Mesenchymal stem cell (in vitro differentiated cells and primary cell): ENCODE measurements around the gene UFC1.

Source experiments
- DNase-seq: peaks from one replicate; pipeline ENCODE4 v3.0.0-alpha.2; 2013
- H2AFZ ChIP-seq: one replicate; pipeline ENCODE4 v1.6.1; 2013; ENCODE audit warnings: low read depth, mild to moderate bottlenecking, control low read depth, inconsistent platforms, low read length, moderate library complexity
- H2AK5ac ChIP-seq: 2 replicates; pipeline ENCODE4 v1.6.1; 2013; ENCODE audit warnings: low read length, moderate library complexity, mild to moderate bottlenecking, inconsistent platforms; ENCODE audit not compliant: severe bottlenecking
- H2BK120ac ChIP-seq: one replicate; pipeline ENCODE4 v1.6.1; 2013; ENCODE audit warnings: low read depth, mild to moderate bottlenecking, inconsistent platforms, low read length, moderate library complexity
- H2BK12ac ChIP-seq, 2 experiments: one replicate each; pipeline ENCODE4 v1.6.1; 2013; ENCODE audit warnings: inconsistent platforms in 2 of 2, low read length in 2 of 2, mild to moderate bottlenecking in 2 of 2, moderate library complexity in 2 of 2, control low read depth in 1 of 2
- H2BK15ac ChIP-seq: one replicate; pipeline ENCODE4 v1.6.1; 2013; ENCODE audit warnings: mild to moderate bottlenecking, low read depth, inconsistent platforms; ENCODE audit not compliant: poor library complexity, severe bottlenecking
- H2BK5ac ChIP-seq: 2 replicates; pipeline ENCODE4 v1.6.1; 2013; ENCODE audit warnings: low read depth, mild to moderate bottlenecking, low read length, control low read depth, inconsistent platforms; ENCODE audit not compliant: poor library complexity, severe bottlenecking
- H3K14ac ChIP-seq, 2 experiments: one replicate each; pipeline ENCODE4 v1.6.1; 2013; ENCODE audit warnings: inconsistent platforms in 2 of 2, low read length in 2 of 2, control low read depth in 1 of 2, mild to moderate bottlenecking in 1 of 2, moderate library complexity in 1 of 2
- H3K18ac ChIP-seq, 2 experiments: one replicate each; pipeline ENCODE4 v1.6.1; 2013; ENCODE audit warnings: inconsistent platforms in 2 of 2, low read length in 2 of 2, control low read depth in 1 of 2, low read depth in 1 of 2, mild to moderate bottlenecking in 1 of 2
- H3K23ac ChIP-seq, 2 experiments: one replicate each; pipeline ENCODE4 v1.6.1; 2013; ENCODE audit warnings: inconsistent platforms in 2 of 2, low read length in 2 of 2, mild to moderate bottlenecking in 2 of 2, moderate library complexity in 2 of 2, control low read depth in 1 of 2
- H3K27ac ChIP-seq: 2 replicates; pipeline ENCODE4 v1.5.1; 2013; ENCODE audit warnings: mild to moderate bottlenecking, moderate library complexity, low read length, control low read depth, inconsistent platforms; ENCODE audit not compliant: poor library complexity, severe bottlenecking
- H3K27me3 ChIP-seq, 2 experiments: 2 replicates each; pipeline versions ENCODE4 v1.6.1 to v1.7.0; 2013; ENCODE audit warnings: low read length in 2 of 2, mild to moderate bottlenecking in 2 of 2, moderate library complexity in 2 of 2, control low read depth in 1 of 2, inconsistent platforms in 1 of 2; ENCODE audit not compliant: control insufficient read depth in 1 of 2, insufficient read depth in 1 of 2
- H3K36me3 ChIP-seq, 2 experiments: 2 replicates each; pipeline versions ENCODE4 v1.6.1 to v1.7.0; 2013; ENCODE audit warnings: low read length in 2 of 2, control low read depth in 1 of 2, inconsistent platforms in 1 of 2, low read depth in 1 of 2, mild to moderate bottlenecking in 1 of 2; ENCODE audit not compliant: insufficient read depth in 2 of 2, control insufficient read depth in 1 of 2
- H3K4ac ChIP-seq, 2 experiments: one replicate each; pipeline ENCODE4 v1.6.1; 2013; ENCODE audit warnings: inconsistent platforms in 2 of 2, low read length in 2 of 2, mild to moderate bottlenecking in 2 of 2, moderate library complexity in 2 of 2, control low read depth in 1 of 2, low read depth in 1 of 2
- H3K4me1 ChIP-seq: 2 replicates; pipeline ENCODE4 v1.6.1; 2013; ENCODE audit warnings: low read depth, low read length, control low read depth; ENCODE audit not compliant: control insufficient read depth, insufficient read depth
- H3K4me2 ChIP-seq: 2 replicates; pipeline ENCODE4 v1.6.1; 2013; ENCODE audit warnings: low read length, mild to moderate bottlenecking, inconsistent platforms; ENCODE audit not compliant: poor library complexity, severe bottlenecking
- H3K4me3 ChIP-seq, 2 experiments: 2 replicates each; pipeline versions ENCODE4 v1.5.1 to v1.7.0; 2013; ENCODE audit warnings: low read length in 2 of 2, mild to moderate bottlenecking in 2 of 2, control low read depth in 1 of 2, low read depth in 1 of 2; ENCODE audit not compliant: insufficient read depth in 1 of 2
- H3K79me1 ChIP-seq: replicated peaks from 2 replicates; pipeline ENCODE4 v1.6.1; 2013; ENCODE audit warnings: mild to moderate bottlenecking, control low read depth, low read length, inconsistent platforms; ENCODE audit not compliant: poor library complexity, severe bottlenecking
- H3K9ac ChIP-seq: 2 replicates; pipeline ENCODE4 v1.7.0; 2013; ENCODE audit warnings: mild to moderate bottlenecking, low read length, moderate library complexity
- H3K9me3 ChIP-seq: 2 replicates; pipeline ENCODE4 v1.7.0; 2013; ENCODE audit warnings: mild to moderate bottlenecking, low read length; ENCODE audit not compliant: control insufficient read depth
- H4K8ac ChIP-seq: one replicate; pipeline ENCODE4 v1.6.1; 2013; ENCODE audit warnings: inconsistent platforms, mild to moderate bottlenecking, low read length, moderate library complexity
- H4K91ac ChIP-seq: one replicate; pipeline ENCODE4 v1.6.1; 2013; ENCODE audit warnings: mild to moderate bottlenecking, low read length, inconsistent platforms
- WGBS: methylation state at CpG from one replicate; pipeline ENCODE4 v1.1.7; 2013; ENCODE audit warnings: mixed read lengths; 5-methylcytosine and 5-hydroxymethylcytosine counted together

The UFC1 gene

GRCh38 chr1:161158316-161159010, 4.7 kb downstream of the UFC1 start:
- Histone ChIP-seq H2BK120ac (no peak overlapping the region), H3K14ac (no peak overlapping the region), H4K91ac (no peak overlapping the region), H3K79me1 (peaks cover 39% of the 10 kb centered on the region), H3K27ac (peak overlapping the region; percentile 45), H3K9me3 (no peaks in the 10 kb centered on the region), H3K18ac (no peak overlapping the region), H2BK15ac (no peak overlapping the region), H3K36me3 (peaks cover 39 to 46% of the 10 kb centered on the region in 2 experiments), H2BK12ac (no peak overlapping the region), H2AFZ (peak overlapping the region; percentile 64), H2AK5ac (no peak overlapping the region), H3K4ac (peak overlapping the region in 1 of 2 experiments; percentile 7), H3K4me2 (no peak overlapping the region), H2BK5ac (no peak overlapping the region), H3K4me3 (peak overlapping the region in 1 of 2 experiments; percentile 92), H3K27me3 (no peaks in the 10 kb centered on the region), H3K4me1 (peaks cover 23% of the 10 kb centered on the region), H4K8ac (peak overlapping the region; percentile 24), H3K9ac (peak overlapping the region; percentile 91), H3K23ac (no peak overlapping the region)
- 92% methylated on average over 9 of the region's 9 CpGs for WGBS
- no peak for DNase-seq

DNA sequence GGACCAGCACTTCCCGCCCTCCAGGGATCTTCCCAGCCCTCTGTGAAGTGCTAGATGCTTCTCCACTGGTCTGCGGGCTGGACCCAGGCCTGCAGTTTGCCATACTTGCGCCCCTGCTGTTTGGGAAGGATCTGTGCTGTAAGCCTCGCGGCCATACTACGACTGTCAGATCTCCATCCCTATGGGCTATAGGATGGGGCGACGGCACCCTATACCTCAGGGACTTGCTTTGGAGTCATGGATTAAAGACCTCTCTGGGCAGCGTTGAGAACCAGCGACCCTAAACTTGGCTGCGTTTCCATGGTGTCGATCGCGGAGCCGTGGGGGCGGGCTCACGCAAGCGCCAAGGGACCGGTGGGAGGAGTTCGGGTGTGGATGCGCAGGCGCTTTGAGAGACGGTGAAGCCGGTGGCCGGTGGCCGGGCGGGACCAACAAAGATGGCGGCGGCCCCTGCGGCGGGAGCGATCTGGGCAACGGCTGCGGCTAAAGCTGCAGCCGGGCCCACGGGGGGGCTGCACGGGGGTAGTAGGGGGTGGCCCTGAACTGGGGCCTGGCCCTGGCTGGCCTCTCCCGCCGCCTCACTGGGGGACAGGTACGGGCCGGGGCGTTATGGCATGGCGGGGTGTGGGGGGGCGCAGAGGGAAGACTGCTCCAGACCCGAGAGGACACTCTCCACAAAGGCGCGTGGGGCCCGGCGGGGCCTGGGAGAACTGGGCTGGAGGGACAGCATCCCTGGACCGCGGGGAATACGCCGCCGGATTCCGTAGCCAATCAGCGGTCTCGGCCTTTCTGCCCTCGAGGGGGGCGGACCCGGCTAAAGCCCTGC, 5.5 kb downstream of the UFC1 start, which contains the start of gene USP21:
Gene USP21 (plus strand): TSS at position 414 of the 826 bp plus-strand sequence. CDS start 1,141 bp downstream, outside the sequence.
- WGBS = 2% methylated on average over 59 of the region's 60 CpGs
- H2AFZ ChIP-seq = peak within 1 kb of the TSS; percentile 64
- H3K36me3 ChIP-seq = peaks cover 43 to 55% of the 10 kb centered on the region in 2 experiments
- peak within 1 kb of the TSS; percentile 63 to 93 for H3K18ac ChIP-seq
- H3K27me3 ChIP-seq = no peaks in the 10 kb centered on the region
- peaks cover 44% of the 10 kb centered on the region for H3K79me1 ChIP-seq
- peak within 1 kb of the TSS; percentile 86 for H2BK15ac ChIP-seq
- peak within 1 kb of the TSS; percentile 84 to 92 for H3K4me3 ChIP-seq
- no peaks in the 10 kb centered on the region for H3K9me3 ChIP-seq
- peak; percentile 92 for DNase-seq
- H2BK120ac ChIP-seq = peak within 1 kb of the TSS; percentile 74
- peak within 1 kb of the TSS; percentile 97 for H4K91ac ChIP-seq
- no peak within 1 kb of the TSS for H2BK12ac ChIP-seq
- H2AK5ac ChIP-seq = peak within 1 kb of the TSS; percentile 8
- H3K27ac ChIP-seq = peak within 1 kb of the TSS; percentile 45
- H3K4me1 ChIP-seq = peaks cover 23% of the 10 kb centered on the region
- H2BK5ac ChIP-seq = no peak within 1 kb of the TSS
- H3K4me2 ChIP-seq = peak within 1 kb of the TSS; percentile 83
- peak within 1 kb of the TSS; percentile 91 for H3K9ac ChIP-seq
- H3K4ac ChIP-seq = peak within 1 kb of the TSS; percentile 57 to 83
- peak within 1 kb of the TSS in 1 of 2 experiments; percentile 40 for H3K23ac ChIP-seq
- peak within 1 kb of the TSS; percentile 35 to 87 for H3K14ac ChIP-seq
- peak within 1 kb of the TSS; percentile 96 for H4K8ac ChIP-seq

- Histone ChIP-seq H2BK15ac (no peak overlapping the region), H3K9me3 (no peaks in the 10 kb centered on the region), H2AK5ac (no peak overlapping the region), H3K27ac (no peak overlapping the region), H3K14ac (peak overlapping the region; percentile 35 to 87), H3K4ac (peak overlapping the region; percentile 57 to 83), H3K79me1 (peaks cover 44% of the 10 kb centered on the region), H3K36me3 (peaks cover 47 to 60% of the 10 kb centered on the region in 2 experiments), H3K18ac (peak overlapping the region; percentile 63 to 93), H4K91ac (no peak overlapping the region), H3K9ac (peak overlapping the region; percentile 91), H4K8ac (peak overlapping the region; percentile 96), H2AFZ (peak overlapping the region; percentile 64), H3K4me1 (peaks cover 22% of the 10 kb centered on the region), H3K27me3 (no peaks in the 10 kb centered on the region), H3K23ac (peak overlapping the region in 1 of 2 experiments; percentile 40), H2BK12ac (no peak overlapping the region), H2BK120ac (peak overlapping the region; percentile 74), H2BK5ac (no peak overlapping the region), H3K4me2 (peak overlapping the region; percentile 76), H3K4me3 (peak overlapping the region; percentile 84 to 92)
- no peak for DNase-seq
- 11% methylated on average over 9 of the region's 11 CpGs for WGBS
Measured at GRCh38 chr1:161159913-161160243, 6.1 kb downstream of the UFC1 start.

GRCh38 chr1:161160671-161161145, 6.9 kb downstream of the UFC1 start:
- Histone ChIP-seq H3K9me3 (no peaks in the 10 kb centered on the region), H2BK5ac (no peak overlapping the region), H4K8ac (no peak overlapping the region), H3K4me1 (peaks cover 22% of the 10 kb centered on the region), H2AFZ (no peak overlapping the region), H3K79me1 (peaks cover 37% of the 10 kb centered on the region), H2BK12ac (no peak overlapping the region), H3K14ac (no peak overlapping the region), H2AK5ac (no peak overlapping the region), H3K4me2 (no peak overlapping the region), H3K27ac (no peak overlapping the region), H3K4me3 (no peak overlapping the region), H3K36me3 (peaks cover 49 to 63% of the 10 kb centered on the region in 2 experiments), H3K18ac (no peak overlapping the region), H2BK120ac (no peak overlapping the region), H3K9ac (peak overlapping the region; percentile 91), H3K4ac (no peak overlapping the region), H2BK15ac (no peak overlapping the region), H3K27me3 (no peaks in the 10 kb centered on the region), H4K91ac (peak overlapping the region; percentile 18), H3K23ac (no peak overlapping the region)
- 97% methylated on average over 22 of the region's 22 CpGs for WGBS
- no peak for DNase-seq
